ENCODE results near the gene FUOM.
A peak's percentile ranks its signal among the peaks of the same experiment; 100 is the strongest.

FUOM gene

GRCh38 chr10:133357285-133358161 lies at the start of gene FUOM:
FUOM (minus strand) TSS chr10:133358019; CDS start chr10:133358007, 12 bp downstream.
- DNase-seq (ENCODE audit: low read depth in 2 of 3, low spot score in 2 of 3): peak; percentile 49 to 75 (median 61)

- no peak for DNase-seq (ENCODE audit: low read depth in 2 of 3, low spot score in 2 of 3)
Measured at GRCh38 chr10:133405844-133406527, 48.2 kb upstream of the FUOM start.

- DNase-seq (ENCODE audit: low read depth in 2 of 3, low spot score in 2 of 3): no peak
Measured at GRCh38 chr10:133405272-133405671, 47.5 kb upstream of the FUOM start.

- no peak for DNase-seq (ENCODE audit: low read depth in 2 of 3, low spot score in 2 of 3)
Measured at GRCh38 chr10:133403784-133404183, 46.0 kb upstream of the FUOM start.

- no peak for DNase-seq (ENCODE audit: low read depth in 2 of 3, low spot score in 2 of 3)
Measured at GRCh38 chr10:133403359-133403758, 45.5 kb upstream of the FUOM start.

GRCh38 chr10:133401981-133402725 lies 44.3 kb upstream of the FUOM start:
- no peak for DNase-seq (ENCODE audit: low read depth in 2 of 3, low spot score in 2 of 3)

- no peak for DNase-seq (ENCODE audit: low read depth in 2 of 3, low spot score in 2 of 3)
Measured at GRCh38 chr10:133401500-133401899, 43.7 kb upstream of the FUOM start.

- no peak for DNase-seq (ENCODE audit: low read depth in 2 of 3, low spot score in 2 of 3)
Measured at GRCh38 chr10:133400624-133401424, 43.0 kb upstream of the FUOM start.

GRCh38 chr10:133399123-133399601 lies 41.3 kb upstream of the FUOM start:
- DNase-seq (ENCODE audit: low read depth in 2 of 3, low spot score in 2 of 3): no peak

- no peak for DNase-seq (ENCODE audit: low read depth in 2 of 3, low spot score in 2 of 3)
Measured at GRCh38 chr10:133397938-133398337, 40.1 kb upstream of the FUOM start.

GRCh38 chr10:133396035-133396624 lies 38.3 kb upstream of the FUOM start:
- no peak for DNase-seq (ENCODE audit: low read depth in 2 of 3, low spot score in 2 of 3)

GRCh38 chr10:133394801-133395221 lies 37.0 kb upstream of the FUOM start:
- DNase-seq (ENCODE audit: low read depth in 2 of 3, low spot score in 2 of 3): no peak

GRCh38 chr10:133394064-133394663 lies 36.3 kb upstream of the FUOM start, which contains the start of gene MTG1:
MTG1 (plus strand) TSS chr10:133394157; CDS start chr10:133394221, 64 bp downstream.
- peak; percentile 72 to 94 (median 92) for DNase-seq (ENCODE audit: low read depth in 2 of 3, low spot score in 2 of 3)

- DNase-seq (ENCODE audit: low read depth in 2 of 3, low spot score in 2 of 3): no peak
Measured at GRCh38 chr10:133393401-133394063, 35.7 kb upstream of the FUOM start.

- no peak for DNase-seq (ENCODE audit: low read depth in 2 of 3, low spot score in 2 of 3)
Measured at GRCh38 chr10:133391761-133392518, 34.1 kb upstream of the FUOM start.

GRCh38 chr10:133391249-133391635 lies 33.4 kb upstream of the FUOM start:
- no peak for DNase-seq (ENCODE audit: low read depth in 2 of 3, low spot score in 2 of 3)

GRCh38 chr10:133390597-133391248 lies 32.9 kb upstream of the FUOM start:
- DNase-seq (ENCODE audit: low read depth in 2 of 3, low spot score in 2 of 3): no peak
